Activated CD4-positive, alpha-beta memory T cell treated with anti-CD3 and anti-CD28 coated beads for 36 hours (primary cell): ENCODE results near the gene CDK6. TPM values are rescaled to one million over a fixed set of nuclear protein-coding genes. Genes with fewer than 3 reads are reported as not detected.
A peak's percentile ranks its signal among the peaks of the same experiment; 100 is the strongest.
"Not testable (repeated sequence)": the region's sequence is repeated elsewhere in the genome, so short reads cannot be mapped to it uniquely, and the experiment has no call there.

ENCODE experiments used
- CTCF ChIA-PET: fragments of 350-600 bp; sonication (Branson Sonifier 250); formaldehyde crosslinking; loops from one replicate; lab custom pipeline; 2021; ENCODE audit warnings: antibody characterized with exemption, inconsistent platforms; lab: Charles Lee
- POLR2A ChIA-PET: fragments of 350-600 bp; sonication (Branson Sonifier 250); formaldehyde crosslinking; loops from one replicate; lab custom pipeline; 2021; ENCODE audit warnings: antibody characterized with exemption; lab: Charles Lee
- DNase-seq: peaks from one replicate; pipeline ENCODE4 v3.0.0-alpha.2; 2020
- H3K27ac Mint-ChIP-seq: one replicate; pipeline ENCODE4 v1.8.0; 2021; ENCODE audit warnings: mixed read lengths
- H3K27me3 Mint-ChIP-seq: one replicate; pipeline ENCODE4 v1.8.0; 2021; ENCODE audit warnings: mixed read lengths
- H3K36me3 Mint-ChIP-seq: one replicate; pipeline ENCODE4 v1.8.0; 2021; ENCODE audit warnings: mixed read lengths
- H3K4me1 Mint-ChIP-seq: one replicate; pipeline ENCODE4 v1.8.0; 2021; ENCODE audit warnings: low read depth, mixed read lengths
- H3K4me3 Mint-ChIP-seq: one replicate; pipeline ENCODE4 v1.8.0; 2021; ENCODE audit warnings: mild to moderate bottlenecking, mixed read lengths
- H3K9me3 Mint-ChIP-seq: one replicate; pipeline ENCODE4 v1.8.0; 2021; ENCODE audit warnings: mixed read lengths
- intact Hi-C: fragments of 100-400 bp; cut with micrococcal nuclease; formaldehyde crosslinking; loops from one replicate; pipeline ENCODE4 v1.15.1; 2023
- total RNA-seq, 2 experiments: library from RNA; stranded (reverse); gene quantifications; one replicate each; pipeline ENCODE4 v1.2.3, GENCODE V29; 2021

Gene CDK6
- total RNA-seq, 2 experiments from 2014 or later: 131 to 132 TPM

- Mint-ChIP-seq H3K36me3 (peaks cover 37% of the 10 kb centered on the region), H3K9me3 (no peaks in the 10 kb centered on the region), H3K27ac (peak overlapping the region; percentile 82), H3K4me3 (no peak overlapping the region), H3K4me1 (peaks cover 39% of the 10 kb centered on the region), H3K27me3 (no peaks in the 10 kb centered on the region)
- CTCF ChIA-PET: interaction anchor here (1.1 to 2.2 kb wide), 2 partner anchors 10 to 22 kb away, joined by 3 to 14 read pairs; partner anchors contain the start of gene FAM133B
- intact Hi-C loops: no loop called here
- POLR2A ChIA-PET: interaction anchor here (0.7 to 1.3 kb wide), 4 partner anchors 9 to 211 kb away, joined by 3 to 4 read pairs (median 3); no protein-coding TSS in a partner anchor
- DNase-seq: no peak
These were observed 224.6 kb downstream of the CDK6 start for GRCh38 chr7:92611735-92612134.

- POLR2A ChIA-PET: interaction anchor here (0.9 to 1.2 kb wide), 2 partner anchors 11 to 20 kb away, joined by 3 to 8 read pairs; partner anchors contain the start of gene FAM133B
These were observed 226.4 kb downstream of the CDK6 start for GRCh38 chr7:92609921-92610518.

GRCh38 chr7:92608380-92609322 lies 227.7 kb downstream of the CDK6 start:
- Mint-ChIP-seq H3K4me3 (no peak overlapping the region), H3K36me3 (peaks cover 15% of the 10 kb centered on the region), H3K27me3 (no peaks in the 10 kb centered on the region), H3K4me1 (peaks cover 31% of the 10 kb centered on the region), H3K27ac (no peak overlapping the region), H3K9me3 (no peaks in the 10 kb centered on the region)
- POLR2A ChIA-PET: no interaction called here
- intact Hi-C loops: no loop called here
- CTCF ChIA-PET: interaction anchor here (1.0 kb wide), 1 partner anchor 135 kb away, joined by 3 read pairs; no protein-coding TSS in a partner anchor
- no peak for DNase-seq

More at GRCh38 chr7:92609921-92610518, 226.4 kb downstream of the CDK6 start:
- no peak overlapping the region for H3K4me3 Mint-ChIP-seq
- DNase-seq: no peak
- peaks cover 27% of the 10 kb centered on the region for H3K36me3 Mint-ChIP-seq
- no peaks in the 10 kb centered on the region for H3K9me3 Mint-ChIP-seq
- intact Hi-C loops: loop anchor here (1.0 kb wide), 2 partner anchors 21 to 82 kb away; partner anchors contain the start of genes PEX1 and RBM48
- CTCF ChIA-PET: interaction anchor here (0.6 to 1.2 kb wide), 13 partner anchors 9 to 670 kb away, joined by 3 to 7 read pairs (median 3); partner anchors contain the start of genes AKAP9, PEX1 and RBM48
- H3K27me3 Mint-ChIP-seq: no peaks in the 10 kb centered on the region
- peaks cover 37% of the 10 kb centered on the region for H3K4me1 Mint-ChIP-seq
- peak overlapping the region; percentile 40 for H3K27ac Mint-ChIP-seq

- H3K36me3 Mint-ChIP-seq: peaks cover 5% of the 10 kb centered on the region
- no peaks in the 10 kb centered on the region for H3K27me3 Mint-ChIP-seq
- ChIA-PET CTCF (interaction anchor here (0.9 kb wide), 1 partner anchor 12 kb away, joined by 3 read pairs; no protein-coding TSS in a partner anchor), POLR2A (interaction anchor here (1.2 kb wide), 1 partner anchor 8 kb away, joined by 3 read pairs; no protein-coding TSS in a partner anchor)
- no peaks in the 10 kb centered on the region for H3K9me3 Mint-ChIP-seq
- intact Hi-C loops: no loop called here
- no peak for DNase-seq
- no peak overlapping the region for H3K27ac Mint-ChIP-seq
- H3K4me1 Mint-ChIP-seq: peaks cover 15% of the 10 kb centered on the region
- no peak overlapping the region for H3K4me3 Mint-ChIP-seq
These were observed 229.4 kb downstream of the CDK6 start for GRCh38 chr7:92606985-92607384.

GRCh38 chr7:92604517-92604916 lies 231.9 kb downstream of the CDK6 start:
- H3K27ac Mint-ChIP-seq, POLR2A ChIA-PET, H3K36me3 Mint-ChIP-seq, H3K4me3 Mint-ChIP-seq, DNase-seq, H3K9me3 Mint-ChIP-seq, intact Hi-C loops, H3K4me1 Mint-ChIP-seq, H3K27me3 Mint-ChIP-seq: not testable (repeated sequence)
- CTCF ChIA-PET: interaction anchor here (0.8 kb wide), 1 partner anchor 18 kb away, joined by 3 read pairs; no protein-coding TSS in a partner anchor

GRCh38 chr7:92603089-92603445 lies 233.3 kb downstream of the CDK6 start:
- Mint-ChIP-seq H3K9me3 (no peaks in the 10 kb centered on the region), H3K36me3 (peaks cover 2% of the 10 kb centered on the region), H3K4me3 (no peak overlapping the region), H3K27me3 (no peaks in the 10 kb centered on the region), H3K4me1 (peaks cover under 1% of the 10 kb centered on the region), H3K27ac (no peak overlapping the region)
- CTCF ChIA-PET: interaction anchor here (1.3 to 1.5 kb wide), 2 partner anchors 9 to 142 kb away, joined by 4 to 6 read pairs; no protein-coding TSS in a partner anchor
- POLR2A ChIA-PET: interaction anchor here (1.7 kb wide), 1 partner anchor 13 kb away, joined by 5 read pairs; the partner anchor contains the start of gene FAM133B
- intact Hi-C loops: no loop called here
- no peak for DNase-seq

DNA sequence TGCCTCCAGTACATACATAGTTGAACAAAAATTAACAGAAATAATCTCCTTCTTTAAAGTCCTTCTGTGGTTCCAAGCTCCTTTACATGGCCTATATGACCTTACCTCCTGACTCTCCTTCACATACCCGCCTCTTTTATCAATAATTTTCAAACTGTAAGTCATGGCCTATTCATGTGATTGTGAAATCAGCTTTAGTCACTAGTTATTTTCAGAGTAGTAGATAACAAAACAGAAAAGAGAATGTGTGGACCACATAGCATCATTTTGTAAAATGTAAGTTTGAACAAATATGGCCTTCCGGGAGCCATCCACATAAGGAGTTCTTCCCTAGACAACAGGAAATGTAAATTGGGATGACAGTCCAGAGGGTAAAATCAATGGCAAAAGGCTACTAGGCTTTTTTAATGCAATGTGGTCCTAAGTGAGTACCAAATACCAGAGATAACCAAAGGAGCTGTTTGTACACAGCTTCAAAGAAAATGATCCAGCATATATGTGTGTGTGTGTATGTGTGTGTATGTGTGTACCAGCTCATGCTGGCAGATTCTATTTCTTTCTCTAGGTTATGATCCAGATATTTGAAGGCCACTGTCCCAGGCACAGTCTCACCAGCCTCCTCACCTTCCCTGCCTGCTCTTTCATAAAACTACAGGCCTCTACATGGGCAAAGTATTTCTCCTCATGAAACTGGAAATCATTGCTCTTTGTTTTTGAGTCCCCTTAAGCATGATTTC lies 233.9 kb downstream of the CDK6 start:
- no peaks in the 10 kb centered on the region for H3K27me3 Mint-ChIP-seq
- no peak overlapping the region for H3K4me3 Mint-ChIP-seq
- H3K4me1 Mint-ChIP-seq: no peaks in the 10 kb centered on the region
- peaks cover 1% of the 10 kb centered on the region for H3K36me3 Mint-ChIP-seq
- intact Hi-C loops: no loop called here
- POLR2A ChIA-PET: interaction anchor here (1.0 to 1.7 kb wide), 2 partner anchors 9 to 12 kb away, joined by 3 to 5 read pairs; partner anchors contain the start of gene FAM133B
- H3K27ac Mint-ChIP-seq: no peak overlapping the region
- no peaks in the 10 kb centered on the region for H3K9me3 Mint-ChIP-seq
- CTCF ChIA-PET: interaction anchor here (1.3 to 1.5 kb wide), 2 partner anchors 9 to 141 kb away, joined by 4 to 6 read pairs; no protein-coding TSS in a partner anchor
- no peak for DNase-seq

DNA sequence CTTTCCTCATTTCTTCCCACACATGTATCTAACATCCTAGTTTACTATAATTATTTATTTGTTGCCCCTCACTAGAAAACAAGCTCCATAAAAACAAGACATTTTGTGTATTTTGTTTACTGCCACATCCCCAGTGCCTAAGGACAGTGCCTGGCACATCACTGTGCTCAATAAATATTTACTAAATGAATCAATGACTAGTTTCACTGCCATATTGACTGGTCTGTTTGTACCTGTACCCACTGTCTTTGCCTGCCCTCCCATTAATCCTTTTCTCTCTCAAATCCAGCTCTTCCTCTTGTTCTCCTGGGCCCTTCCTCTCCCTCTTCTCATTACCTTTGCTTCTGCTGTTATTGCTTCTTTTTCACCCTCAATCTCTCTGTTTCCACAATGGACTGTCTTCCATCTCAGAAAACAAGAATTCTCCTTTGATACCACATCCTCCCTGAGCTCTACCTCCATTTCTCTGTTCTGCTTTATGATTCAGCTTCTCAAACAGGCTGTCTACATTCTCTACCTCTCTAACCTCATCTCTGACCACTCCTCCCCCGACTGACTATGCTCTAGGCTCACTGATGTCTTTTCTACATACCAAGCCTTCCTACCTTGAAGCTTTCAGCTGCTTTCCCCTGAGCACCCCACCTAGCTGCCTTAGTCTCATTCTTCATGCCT lies 237.9 kb downstream of the CDK6 start:
- no peaks in the 10 kb centered on the region for H3K27me3 Mint-ChIP-seq
- CTCF ChIA-PET: interaction anchor here (1.3 to 1.4 kb wide), 3 partner anchors 9 to 70 kb away, joined by 3 to 4 read pairs (median 3); partner anchors contain the start of genes PEX1 and RBM48
- POLR2A ChIA-PET: interaction anchor here (0.7 to 1.3 kb wide), 3 partner anchors 8 to 12 kb away, joined by 3 to 8 read pairs (median 3); partner anchors contain the start of gene FAM133B
- no peaks in the 10 kb centered on the region for H3K9me3 Mint-ChIP-seq
- no peak for DNase-seq
- no peak overlapping the region for H3K27ac Mint-ChIP-seq
- intact Hi-C loops: no loop called here
- H3K4me1 Mint-ChIP-seq: peaks cover 3% of the 10 kb centered on the region
- H3K36me3 Mint-ChIP-seq: no peaks in the 10 kb centered on the region
- H3K4me3 Mint-ChIP-seq: no peak overlapping the region

DNA sequence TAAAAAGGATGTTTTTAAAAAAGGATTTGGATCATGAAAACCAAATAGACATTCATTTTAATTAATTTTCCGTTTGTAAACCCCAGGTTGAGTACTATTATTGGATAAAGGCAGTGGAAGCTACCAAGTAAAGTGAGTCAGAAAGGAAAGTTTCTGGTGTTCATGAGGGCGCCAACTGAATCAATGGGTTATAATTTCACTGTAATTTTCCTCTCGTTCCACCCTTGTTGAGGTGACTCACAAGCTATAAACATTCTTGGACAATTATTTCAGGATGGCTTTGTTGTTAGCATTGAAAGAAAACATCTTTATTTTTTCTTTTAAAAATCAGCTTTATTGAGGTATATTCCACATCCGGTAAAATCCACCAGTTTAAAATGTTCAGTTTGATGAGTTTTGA lies 241.1 kb downstream of the CDK6 start:
- ChIA-PET POLR2A (interaction anchor here (0.5 to 0.6 kb wide), 2 partner anchors 358 to 380 kb away, joined by 3 to 4 read pairs; no protein-coding TSS in a partner anchor), CTCF (interaction anchor here (0.7 to 1.2 kb wide), 5 partner anchors 12 to 96 kb away, joined by 3 to 4 read pairs (median 3); no protein-coding TSS in a partner anchor)
- no peaks in the 10 kb centered on the region for H3K9me3 Mint-ChIP-seq
- peaks cover 7% of the 10 kb centered on the region for H3K4me1 Mint-ChIP-seq
- intact Hi-C loops: no loop called here
- H3K27ac Mint-ChIP-seq: no peak overlapping the region
- no peak overlapping the region for H3K4me3 Mint-ChIP-seq
- no peaks in the 10 kb centered on the region for H3K27me3 Mint-ChIP-seq
- DNase-seq: no peak
- no peaks in the 10 kb centered on the region for H3K36me3 Mint-ChIP-seq

DNA sequence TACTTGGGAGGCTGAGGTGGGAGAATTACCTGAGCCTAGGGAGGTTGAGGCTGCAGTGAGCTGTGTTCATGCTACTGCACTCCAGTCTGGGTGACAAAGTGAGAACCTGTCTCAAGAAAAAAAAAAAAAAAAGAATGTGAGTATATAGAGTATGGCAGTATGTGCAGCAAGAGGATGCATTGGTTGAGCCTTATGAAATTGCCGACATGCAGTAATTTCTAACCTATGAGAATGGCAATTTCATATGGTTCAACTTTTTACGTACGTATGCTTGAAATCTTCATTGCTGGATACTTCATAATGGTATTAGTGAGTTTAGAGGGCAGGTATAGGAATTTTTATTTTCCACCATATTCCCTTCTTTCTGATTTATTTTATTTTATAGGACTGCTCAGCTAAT lies 241.6 kb downstream of the CDK6 start:
- ChIA-PET CTCF (interaction anchor here (0.8 to 1.8 kb wide), 6 partner anchors 8 to 178 kb away, joined by 3 to 6 read pairs (median 3); no protein-coding TSS in a partner anchor), POLR2A (no interaction called here)
- Mint-ChIP-seq H3K9me3 (no peaks in the 10 kb centered on the region), H3K36me3 (no peaks in the 10 kb centered on the region), H3K27me3 (no peaks in the 10 kb centered on the region), H3K27ac (no peak overlapping the region), H3K4me3 (no peak overlapping the region), H3K4me1 (peaks cover 7% of the 10 kb centered on the region)
- DNase-seq: no peak
- intact Hi-C loops: no loop called here
